OCI-LY1 (cell line): ENCODE data around the gene CHRNA3.

ENCODE experiments used
- EZH2 ChIP-seq: fragments of 200-600 bp; sonication (generic), shearing (Covaris generic); IDR thresholded peaks from 2 replicates; pipeline ENCODE4 v1.8.0; 2017; ENCODE audit warnings: borderline replicate concordance, mixed run types, mild to moderate bottlenecking, antibody characterized with exemption, low read length, moderate library complexity, mixed read lengths
- TF ChIP-seq, protein P1 (sequence below): fragments of 200-600 bp; sonication (generic), shearing (Covaris generic); IDR thresholded peaks from 2 replicates; pipeline ENCODE4 v1.5.1; 2017; ENCODE audit warnings: mild to moderate bottlenecking, antibody characterized with exemption, low read length, moderate library complexity, mixed read lengths

DNA sequence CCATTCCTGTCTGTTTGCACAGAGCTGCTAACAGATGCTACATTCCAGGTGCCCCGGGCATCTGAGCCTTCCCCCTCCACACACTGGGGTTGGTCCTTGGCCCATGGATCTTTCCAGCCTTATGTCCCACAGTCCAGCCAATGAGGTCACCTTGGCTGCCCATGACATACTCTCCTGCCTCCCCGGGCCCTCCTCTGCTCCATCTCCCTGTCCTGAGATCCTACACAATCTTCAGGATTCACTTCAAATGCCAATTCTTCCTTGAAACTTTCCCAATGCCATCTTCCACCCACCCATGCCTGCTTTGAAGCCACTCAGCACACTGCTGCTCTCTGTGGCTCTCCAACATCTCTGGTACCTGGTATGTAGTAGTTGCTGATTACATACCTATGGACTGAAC lies 4.3 kb downstream of the CHRNA3 start:
- TF ChIP-seq, protein P1, sequence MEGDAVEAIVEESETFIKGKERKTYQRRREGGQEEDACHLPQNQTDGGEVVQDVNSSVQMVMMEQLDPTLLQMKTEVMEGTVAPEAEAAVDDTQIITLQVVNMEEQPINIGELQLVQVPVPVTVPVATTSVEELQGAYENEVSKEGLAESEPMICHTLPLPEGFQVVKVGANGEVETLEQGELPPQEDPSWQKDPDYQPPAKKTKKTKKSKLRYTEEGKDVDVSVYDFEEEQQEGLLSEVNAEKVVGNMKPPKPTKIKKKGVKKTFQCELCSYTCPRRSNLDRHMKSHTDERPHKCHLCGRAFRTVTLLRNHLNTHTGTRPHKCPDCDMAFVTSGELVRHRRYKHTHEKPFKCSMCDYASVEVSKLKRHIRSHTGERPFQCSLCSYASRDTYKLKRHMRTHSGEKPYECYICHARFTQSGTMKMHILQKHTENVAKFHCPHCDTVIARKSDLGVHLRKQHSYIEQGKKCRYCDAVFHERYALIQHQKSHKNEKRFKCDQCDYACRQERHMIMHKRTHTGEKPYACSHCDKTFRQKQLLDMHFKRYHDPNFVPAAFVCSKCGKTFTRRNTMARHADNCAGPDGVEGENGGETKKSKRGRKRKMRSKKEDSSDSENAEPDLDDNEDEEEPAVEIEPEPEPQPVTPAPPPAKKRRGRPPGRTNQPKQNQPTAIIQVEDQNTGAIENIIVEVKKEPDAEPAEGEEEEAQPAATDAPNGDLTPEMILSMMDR: no peak
- TF ChIP-seq EZH2: no peak
